ENCODE results near the gene RAD1.
A peak's percentile ranks its signal among the peaks of the same experiment; 100 is the strongest.

RAD1 gene

GRCh38 chr5:34857894-34858293 is 57.4 kb downstream of the RAD1 start:
- no peak for DNase-seq (ENCODE audit: low read depth)
- H3K4me3 ChIP-seq (ENCODE audit: low read depth, low read length), result no peak overlapping the region
- no peak for TF ChIP-seq CTCF (conservative IDR thresholded peaks at IDR 0.05; ENCODE audit: low read depth, low read length)

DNA sequence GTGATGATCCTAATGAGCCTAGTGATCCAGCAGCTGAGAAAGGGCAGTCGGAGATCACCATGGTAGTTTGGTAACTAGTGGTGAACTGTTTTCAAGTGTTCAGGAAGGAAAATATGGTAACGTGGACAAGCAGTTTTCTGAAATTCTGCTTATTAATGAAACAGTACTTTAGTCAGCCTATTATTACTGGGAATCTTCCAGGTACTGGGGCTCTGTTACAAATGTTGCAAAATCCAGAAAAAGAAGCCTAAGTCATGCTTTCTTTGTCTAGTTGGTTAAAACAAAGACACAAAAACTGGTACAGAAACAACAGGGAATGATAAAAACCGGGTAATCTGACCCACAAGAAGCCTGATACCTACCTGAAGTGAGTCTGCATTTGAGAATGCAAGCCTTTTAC is 58.1 kb downstream of the RAD1 start:
- TF ChIP-seq CTCF (conservative IDR thresholded peaks at IDR 0.05; ENCODE audit: low read depth, low read length), result no peak
- no peak overlapping the region for H3K4me3 ChIP-seq (ENCODE audit: low read depth, low read length)
- DNase-seq (ENCODE audit: low read depth), result peak; percentile 38
